ENCODE results near the gene SMAD9. TPM values are rescaled to one million over a fixed set of nuclear protein-coding genes. Genes with fewer than 3 reads are reported as not detected.

Gene SMAD9
- total and polyA plus RNA-seq, 9 of the 15 experiments (the other 6 are each of a cell fraction or from before 2014, with no cell fraction given): 0.02 to 0.08 (median 0.03) TPM; not detected in 4

DNA sequence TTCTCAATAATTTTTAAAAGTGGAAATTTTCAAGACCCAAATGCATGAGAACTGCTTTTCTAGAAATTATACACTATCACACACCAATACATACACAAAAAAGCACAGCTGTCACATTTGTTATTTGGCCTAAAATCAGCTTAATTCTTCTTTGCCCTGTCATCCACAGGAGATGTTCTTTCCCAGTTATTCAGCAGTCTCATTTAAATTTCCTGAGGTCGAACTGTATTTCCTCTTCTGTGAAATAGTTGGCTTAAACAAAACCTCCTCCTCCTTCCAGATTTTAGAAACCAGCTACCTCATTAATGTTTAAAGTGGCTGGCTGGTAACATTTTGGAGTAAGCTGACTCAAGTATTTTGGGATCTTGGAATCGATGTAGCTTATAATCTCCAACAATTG lies 39.1 kb downstream of the SMAD9 start:
- no peaks in the 10 kb centered on the region for H3K79me2 ChIP-seq (ENCODE audit: control insufficient read depth, insufficient read depth, low read length)
- ATAC-seq: no peak
- intact Hi-C loops (cut with micrococcal nuclease) (no loop called here), in situ Hi-C loops (cut with MboI) (no loop called here)
- no peaks in the 10 kb centered on the region for H3K36me3 ChIP-seq (ENCODE audit: control insufficient read depth, insufficient read depth, low read length)
- no TSS peak for BruUV-seq (replicated peaks)
- no peaks in the 10 kb centered on the region for H3K9me3 ChIP-seq (replicated peaks; ENCODE audit: control insufficient read depth, insufficient read depth, low read depth, low read length)
- POLR2A ChIA-PET: no interaction called here
- H3K4me1 ChIP-seq (replicated peaks in 1 of 2; ENCODE audit: control insufficient read depth in 2 of 2, insufficient read depth in 2 of 2, low read length in 2 of 2): no peaks in the 10 kb centered on the region; a peak in 1 of 5 replicates
- CTCF ChIA-PET (ENCODE audit: low intra/inter-chr PET ratio): no interaction called here
- no peak overlapping the region for H3K9ac ChIP-seq (ENCODE audit: insufficient read depth in 1 of 2, low read depth in 2 of 2, low read length in 2 of 2)
- no peaks in the 10 kb centered on the region for H3K9me1 ChIP-seq (ENCODE audit: control insufficient read depth, insufficient read depth, low read length)
- peaks cover 10 to 16% of the 10 kb centered on the region in 2 experiments; a peak in 3 of 5 replicates for H3K27me3 ChIP-seq (ENCODE audit: control insufficient read depth in 2 of 2, insufficient read depth in 2 of 2, low read length in 2 of 2)
- no peak overlapping the region for H2AFZ ChIP-seq (ENCODE audit: low read depth, low read length)
- 0% methylated on average over 2 of the region's 2 CpGs for WGBS (ENCODE audit: insufficient coverage, low coverage, missing lambda C conversion rate)
- H3K4me2 ChIP-seq (ENCODE audit: insufficient read depth, low read length): no peak overlapping the region
- H3K27ac ChIP-seq (ENCODE audit: extremely low read depth, low read depth, low read length): no peak overlapping the region
- TF ChIP-seq MEF2A (IDR thresholded peaks at IDR 0.05; ENCODE audit: control insufficient read depth, low read depth, low read length) (no peak), ZNF280B (CRISPR knock-in tag; IDR thresholded peaks at IDR 0.05) (no peak)
- no peak overlapping the region for H3K4me3 ChIP-seq
- no peak for DNase-seq (ENCODE audit: extremely low read depth in 1 of 4, low spot score in 3 of 4)
- H4K20me1 ChIP-seq (replicated peaks; ENCODE audit: control insufficient read depth, insufficient read depth, low read length): no peaks in the 10 kb centered on the region
- no peak for FAIRE-seq

DNA sequence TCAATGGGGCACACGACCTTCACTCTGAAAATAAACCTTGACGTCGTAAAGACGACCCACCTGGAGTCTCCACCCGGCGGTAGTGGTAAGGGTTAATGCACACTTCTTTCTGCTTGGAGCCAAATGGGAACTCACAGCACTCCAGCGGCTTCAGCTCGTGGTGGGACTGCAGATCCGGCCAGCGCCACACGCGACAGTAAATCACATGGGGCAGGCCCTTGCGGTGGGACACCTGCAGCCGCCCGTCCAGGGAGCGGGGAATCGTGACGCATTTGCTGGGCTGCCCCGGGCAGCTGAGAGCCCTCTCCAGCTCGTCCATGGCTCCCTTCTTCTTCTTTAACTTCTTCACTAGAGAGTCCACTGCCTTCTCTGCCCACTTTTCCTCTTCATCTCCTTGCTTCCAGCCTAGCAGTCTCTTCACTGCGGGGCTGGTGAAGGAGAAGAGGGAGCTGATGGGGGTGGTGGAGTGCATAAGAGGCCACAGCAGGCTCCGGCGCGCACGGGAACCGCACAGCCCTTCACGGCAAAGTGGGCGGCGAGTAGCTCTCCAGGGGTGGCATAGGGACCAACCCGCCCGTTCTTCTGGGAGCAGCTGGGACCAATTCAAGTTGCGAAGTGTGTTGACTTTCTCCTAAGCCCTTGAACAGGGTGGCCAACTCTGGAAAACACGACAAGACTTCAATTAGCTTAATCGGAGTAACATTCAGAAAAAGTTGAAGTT lies 40.7 kb downstream of the SMAD9 start:
- Histone ChIP-seq H3K27ac (ENCODE audit: extremely low read depth, low read depth, low read length) (no peak overlapping the region), H2AFZ (ENCODE audit: low read depth, low read length) (no peak overlapping the region), H3K36me3 (ENCODE audit: control insufficient read depth, insufficient read depth, low read length) (no peaks in the 10 kb centered on the region), H3K9me1 (ENCODE audit: control insufficient read depth, insufficient read depth, low read length) (no peaks in the 10 kb centered on the region), H3K4me3 (no peak overlapping the region), H3K4me2 (ENCODE audit: insufficient read depth, low read length) (no peak overlapping the region), H4K20me1 (replicated peaks; ENCODE audit: control insufficient read depth, insufficient read depth, low read length) (no peaks in the 10 kb centered on the region), H3K4me1 (replicated peaks in 1 of 2; ENCODE audit: control insufficient read depth in 2 of 2, insufficient read depth in 2 of 2, low read length in 2 of 2) (no peaks in the 10 kb centered on the region; a peak in 1 of 5 replicates), H3K9ac (ENCODE audit: insufficient read depth in 1 of 2, low read depth in 2 of 2, low read length in 2 of 2) (no peak overlapping the region), H3K79me2 (ENCODE audit: control insufficient read depth, insufficient read depth, low read length) (no peaks in the 10 kb centered on the region), H3K27me3 (ENCODE audit: control insufficient read depth in 2 of 2, insufficient read depth in 2 of 2, low read length in 2 of 2) (peaks cover 10 to 15% of the 10 kb centered on the region in 2 experiments; a peak in 3 of 5 replicates), H3K9me3 (replicated peaks; ENCODE audit: control insufficient read depth, insufficient read depth, low read depth, low read length) (no peaks in the 10 kb centered on the region)
- in situ Hi-C loops (cut with MboI) (no loop called here), intact Hi-C loops (cut with micrococcal nuclease) (no loop called here)
- WGBS (ENCODE audit: insufficient coverage, low coverage, missing lambda C conversion rate): 0% methylated on average over 19 of the region's 34 CpGs
- TF ChIP-seq MBD2 (IDR thresholded peaks at IDR 0.05; ENCODE audit: borderline replicate concordance, low read depth) (no peak), ZNF41 (CRISPR knock-in tag; conservative IDR thresholded peaks at IDR 0.05) (no peak), USF2 (CRISPR knock-in tag; IDR thresholded peaks at IDR 0.05) (no peak)
- FAIRE-seq (no peak), ATAC-seq (no peak), DNase-seq (ENCODE audit: extremely low read depth in 1 of 4, low spot score in 3 of 4) (no peak)
- BruUV-seq (replicated peaks): no TSS peak
- ChIA-PET CTCF (ENCODE audit: low intra/inter-chr PET ratio) (no interaction called here), POLR2A (no interaction called here)

All from K562 (cell line).